Measurements from ENCODE around the gene CUL2.

CUL2 gene

GRCh38 chr10:35020481-35020880 lies 69.7 kb downstream of the CUL2 start:
- no peak for TF ChIP-seq CTCF (conservative IDR thresholded peaks at IDR 0.05; ENCODE audit: low read length)
- no peak overlapping the region for H3K4me3 ChIP-seq (ENCODE audit: low read length)
- DNase-seq (ENCODE audit: low read depth) = no peak

GRCh38 chr10:35019041-35020024 lies 70.8 kb downstream of the CUL2 start:
- no peak for TF ChIP-seq CTCF (conservative IDR thresholded peaks at IDR 0.05; ENCODE audit: low read length)
- H3K4me3 ChIP-seq (ENCODE audit: low read length) = no peak overlapping the region
- no peak for DNase-seq (ENCODE audit: low read depth)

GRCh38 chr10:35017608-35018007 lies 72.5 kb downstream of the CUL2 start:
- no peak for TF ChIP-seq CTCF (conservative IDR thresholded peaks at IDR 0.05; ENCODE audit: low read length)
- H3K4me3 ChIP-seq (ENCODE audit: low read length) = no peak overlapping the region
- DNase-seq (ENCODE audit: low read depth) = no peak

GRCh38 chr10:35015843-35016408 lies 74.2 kb downstream of the CUL2 start:
- no peak for TF ChIP-seq CTCF (conservative IDR thresholded peaks at IDR 0.05; ENCODE audit: low read length)
- no peak overlapping the region for H3K4me3 ChIP-seq (ENCODE audit: low read length)
- DNase-seq (ENCODE audit: low read depth) = no peak

- DNase-seq (ENCODE audit: low read depth) = no peak
- no peak for TF ChIP-seq CTCF (conservative IDR thresholded peaks at IDR 0.05; ENCODE audit: low read length)
- H3K4me3 ChIP-seq (ENCODE audit: low read length) = no peak overlapping the region
These were observed 77.4 kb downstream of the CUL2 start for GRCh38 chr10:35012781-35013180.

GRCh38 chr10:35011771-35012191 lies 78.4 kb downstream of the CUL2 start:
- TF ChIP-seq CTCF (conservative IDR thresholded peaks at IDR 0.05; ENCODE audit: low read length) = no peak
- DNase-seq (ENCODE audit: low read depth) = no peak
- H3K4me3 ChIP-seq (ENCODE audit: low read length) = no peak overlapping the region

All from AG10803 (cell line).